GM06990 (cell line): ENCODE data around the gene C11orf97.
"Not testable (repeated sequence)": the region's sequence is repeated elsewhere in the genome, so short reads cannot be mapped to it uniquely, and the experiment has no call there.

ENCODE experiments used
- DNase-seq: peaks from one replicate; pipeline ENCODE4 v3.0.0-alpha.2; 2011; ENCODE audit not compliant: insufficient read length; ENCODE audit errors: extremely low read depth
- H3K27me3 ChIP-seq: replicated peaks from 2 replicates; pipeline ENCODE4 v1.6.0; 2011; ENCODE audit warnings: low read length; ENCODE audit not compliant: control insufficient read depth, insufficient read depth
- H3K36me3 ChIP-seq: 2 replicates; pipeline ENCODE4 v1.5.1; 2011; ENCODE audit warnings: low read length; ENCODE audit not compliant: control insufficient read depth, insufficient read depth
- H3K4me3 ChIP-seq: replicated peaks from 2 replicates; pipeline ENCODE4 v1.5.1; 2011; ENCODE audit warnings: low read depth, mild to moderate bottlenecking, control low read depth, low read length
- CTCF ChIP-seq: IDR thresholded peaks from 2 replicates; pipeline ENCODE4 v1.5.1; 2011; ENCODE audit warnings: low read length, control low read depth, mild to moderate bottlenecking, inconsistent platforms; ENCODE audit not compliant: insufficient read depth, poor library complexity, severe bottlenecking

C11orf97 gene

DNA sequence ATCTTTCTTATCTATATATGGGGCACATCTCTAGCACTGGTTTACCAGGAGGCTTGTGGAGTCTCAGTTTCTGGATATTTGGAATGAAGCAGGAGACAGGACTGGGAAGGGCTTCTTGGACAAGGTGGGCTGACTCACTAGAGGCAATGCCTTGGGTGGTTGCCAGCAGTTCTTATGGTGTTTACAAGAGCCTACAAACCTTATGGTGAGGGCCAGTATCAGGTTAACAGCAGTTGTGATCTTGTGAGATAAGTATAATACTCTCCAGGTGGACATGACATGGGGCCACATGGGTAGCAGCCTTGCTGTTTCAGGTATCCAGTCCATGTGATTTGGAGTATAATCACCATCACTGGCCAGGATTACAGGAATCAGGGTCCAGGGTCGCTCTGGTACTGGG, 41.7 kb downstream of the C11orf97 start:
- DNase-seq = no peak
- no peaks in the 10 kb centered on the region for H3K36me3 ChIP-seq
- no peak overlapping the region for H3K4me3 ChIP-seq
- H3K27me3 ChIP-seq = no peaks in the 10 kb centered on the region; the same call in 1 of the 2 replicates
- TF ChIP-seq CTCF = no peak

DNA sequence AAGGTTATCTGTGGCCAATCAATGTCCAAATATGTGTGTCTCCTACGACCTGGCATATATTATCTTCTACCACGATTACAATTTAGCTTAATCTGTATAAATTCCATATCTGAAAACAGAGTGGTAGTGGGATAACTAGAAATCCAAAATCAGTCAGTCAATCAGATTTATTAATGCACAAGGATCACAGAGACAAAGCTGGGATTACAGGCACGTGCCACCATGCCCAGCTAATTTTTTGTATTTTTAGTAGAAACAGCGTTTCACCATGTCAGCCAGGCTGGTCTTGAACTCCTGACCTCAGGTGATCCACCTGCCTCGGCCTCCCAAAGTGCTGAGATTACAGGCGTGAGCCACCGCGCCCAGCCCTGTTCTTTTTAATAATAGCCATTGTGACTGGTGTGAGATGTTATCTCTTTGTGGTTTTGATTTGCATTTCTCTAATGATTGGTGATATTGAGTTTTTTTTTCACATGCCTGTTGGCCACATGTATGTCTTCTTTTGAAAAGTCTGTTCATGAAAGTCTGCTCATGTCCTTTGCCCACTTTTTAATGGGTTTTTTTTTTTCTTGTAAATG, 43.6 kb downstream of the C11orf97 start:
- not testable (repeated sequence) for H3K36me3 ChIP-seq, DNase-seq, H3K4me3 ChIP-seq, H3K27me3 ChIP-seq

- TF ChIP-seq CTCF = no peak
- H3K27me3 ChIP-seq = no peaks in the 10 kb centered on the region
- no peak for DNase-seq
- H3K4me3 ChIP-seq = no peak overlapping the region
- H3K36me3 ChIP-seq = no peaks in the 10 kb centered on the region
These were observed 45.2 kb downstream of the C11orf97 start for GRCh38 chr11:94557421-94557820.

GRCh38 chr11:94557992-94558391, 45.7 kb downstream of the C11orf97 start:
- DNase-seq = no peak
- Histone ChIP-seq H3K27me3 (no peaks in the 10 kb centered on the region), H3K4me3 (no peak overlapping the region), H3K36me3 (no peaks in the 10 kb centered on the region)
- TF ChIP-seq CTCF = no peak

DNA sequence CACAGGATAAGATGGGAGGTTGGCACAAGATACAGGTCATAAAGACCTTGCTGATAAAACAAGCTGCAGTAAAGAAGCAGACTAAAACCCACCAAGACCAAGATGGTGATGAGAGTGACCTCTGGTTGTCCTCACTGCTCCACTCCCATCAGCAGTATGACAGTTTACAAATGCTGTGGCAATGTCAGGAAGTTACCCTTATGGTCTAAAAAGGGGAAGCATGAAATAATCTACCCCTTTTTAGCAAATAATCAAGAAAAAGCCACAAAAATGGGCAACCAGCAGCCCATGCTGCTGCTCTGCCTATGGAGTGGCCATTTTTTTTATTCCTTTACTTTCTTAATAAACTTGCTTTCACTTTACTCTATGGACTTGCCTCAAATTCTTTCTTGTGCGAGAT, 46.2 kb downstream of the C11orf97 start:
- TF ChIP-seq CTCF = no peak
- no peak for DNase-seq
- no peaks in the 10 kb centered on the region for H3K36me3 ChIP-seq
- H3K27me3 ChIP-seq = no peaks in the 10 kb centered on the region
- no peak overlapping the region for H3K4me3 ChIP-seq

DNA sequence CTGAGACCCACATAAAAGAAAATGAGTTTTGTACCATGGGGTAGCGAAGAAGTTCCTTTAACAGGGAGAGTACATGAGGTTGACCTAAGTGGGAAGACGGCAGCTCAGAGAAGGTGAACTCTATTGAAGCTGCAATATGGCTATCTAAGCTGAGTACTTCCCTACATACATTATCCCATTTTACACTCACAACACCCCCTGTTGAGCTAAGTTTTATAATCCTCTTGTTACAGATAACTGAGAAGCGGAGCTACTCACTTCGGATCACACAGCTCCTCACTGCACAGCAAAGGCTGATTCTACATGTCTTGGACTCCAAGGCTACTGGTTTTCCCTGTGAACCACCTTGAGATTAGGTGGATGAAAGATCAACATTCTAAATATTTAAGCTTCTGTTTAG, 46.7 kb downstream of the C11orf97 start:
- DNase-seq = no peak
- no peak for TF ChIP-seq CTCF
- H3K4me3 ChIP-seq = no peak overlapping the region
- H3K27me3 ChIP-seq = no peaks in the 10 kb centered on the region
- H3K36me3 ChIP-seq = no peaks in the 10 kb centered on the region
